HT-29 (cell line): ENCODE measurements around the gene MMP24OS. TPM values are rescaled to one million over a fixed set of nuclear protein-coding genes. Genes with fewer than 3 reads are reported as not detected.
"Not testable (repeated sequence)": the region's sequence is repeated elsewhere in the genome, so short reads cannot be mapped to it uniquely, and the experiment has no call there.

ENCODE experiments used
- DNase-seq: peaks from one replicate; pipeline ENCODE4 v3.0.0-alpha.2; 2015; ENCODE audit warnings: low spot score
- total RNA-seq: library from RNA; depleted of rRNA; stranded (reverse); fragments of >200 nt; shearing (Covaris generic); gene quantifications from 2 replicates; pipeline ENCODE4 v1.2.3, GENCODE V29; 2014; rRNA removed

The MMP24OS gene
- 31.6 and 40.1 TPM in 2 replicates for total RNA-seq

GRCh38 chr20:35277531-35278395 lies at the start of gene MMP24OS:
Gene MMP24OS, minus strand, starts transcription at chr20:35278122. Its CDS starts 193 bp downstream, at chr20:35277929.
- peak; percentile 98 for DNase-seq

- DNase-seq = peak; percentile 75
Measured at GRCh38 chr20:35327074-35327976, 49.4 kb upstream of the MMP24OS start.

- no peak for DNase-seq
Measured at GRCh38 chr20:35326740-35327073, 48.8 kb upstream of the MMP24OS start.

- DNase-seq = no peak
Measured at GRCh38 chr20:35326021-35326739, 48.3 kb upstream of the MMP24OS start.

- no peak for DNase-seq
Measured at GRCh38 chr20:35325401-35325800, 47.5 kb upstream of the MMP24OS start.

- DNase-seq = peak; percentile 79
Measured at GRCh38 chr20:35320396-35321126, 42.6 kb upstream of the MMP24OS start.

GRCh38 chr20:35319871-35320197 lies 41.9 kb upstream of the MMP24OS start:
- DNase-seq = no peak

- DNase-seq = no peak
Measured at GRCh38 chr20:35319192-35319870, 41.4 kb upstream of the MMP24OS start.

- peak; percentile 97 for DNase-seq
Measured at GRCh38 chr20:35318502-35319157, 40.7 kb upstream of the MMP24OS start.

GRCh38 chr20:35317416-35318210 lies 39.7 kb upstream of the MMP24OS start:
- no peak for DNase-seq

- DNase-seq = no peak
Measured at GRCh38 chr20:35316086-35316485, 38.2 kb upstream of the MMP24OS start.

GRCh38 chr20:35315632-35316020 lies 37.7 kb upstream of the MMP24OS start:
- DNase-seq = not testable (repeated sequence)

- DNase-seq = no peak
Measured at GRCh38 chr20:35314816-35315631, 37.1 kb upstream of the MMP24OS start.

GRCh38 chr20:35312318-35312717 lies 34.4 kb upstream of the MMP24OS start:
- DNase-seq = peak; percentile 89

- DNase-seq = no peak
Measured at GRCh38 chr20:35311822-35312221, 33.9 kb upstream of the MMP24OS start.

- DNase-seq = peak; percentile 58
Measured at GRCh38 chr20:35311409-35311808, 33.5 kb upstream of the MMP24OS start.

- DNase-seq = no peak
Measured at GRCh38 chr20:35307666-35308653, 30.0 kb upstream of the MMP24OS start.
